GM12801 (cell line): ENCODE results near the gene TACR2.

Experiments
- TF ChIP-seq, protein P1 (sequence below): IDR thresholded peaks from one replicate; pipeline ENCODE4 v1.5.1; 2011; ENCODE audit warnings: control low read depth; ENCODE audit not compliant: insufficient read length; ENCODE audit errors: extremely low read depth

The TACR2 gene

DNA sequence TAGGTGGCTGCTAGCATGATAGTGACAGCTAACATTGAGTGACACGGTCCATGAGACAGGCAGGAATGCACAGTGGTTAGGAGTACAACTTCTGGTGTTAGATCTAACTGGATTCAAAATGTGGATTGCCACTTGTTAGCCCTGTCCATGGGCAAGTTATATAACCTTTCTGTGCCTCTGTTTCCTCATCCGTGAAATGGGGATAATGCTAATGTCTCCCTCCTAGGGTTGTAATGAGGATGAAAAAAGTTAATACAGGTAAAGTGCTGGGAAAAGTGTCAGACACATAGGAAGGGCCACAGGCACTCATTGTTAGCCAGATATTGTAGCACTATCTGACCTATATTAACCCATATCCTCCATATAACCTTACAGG is 41.8 kb downstream of the TACR2 start:
- TF ChIP-seq, protein P1, sequence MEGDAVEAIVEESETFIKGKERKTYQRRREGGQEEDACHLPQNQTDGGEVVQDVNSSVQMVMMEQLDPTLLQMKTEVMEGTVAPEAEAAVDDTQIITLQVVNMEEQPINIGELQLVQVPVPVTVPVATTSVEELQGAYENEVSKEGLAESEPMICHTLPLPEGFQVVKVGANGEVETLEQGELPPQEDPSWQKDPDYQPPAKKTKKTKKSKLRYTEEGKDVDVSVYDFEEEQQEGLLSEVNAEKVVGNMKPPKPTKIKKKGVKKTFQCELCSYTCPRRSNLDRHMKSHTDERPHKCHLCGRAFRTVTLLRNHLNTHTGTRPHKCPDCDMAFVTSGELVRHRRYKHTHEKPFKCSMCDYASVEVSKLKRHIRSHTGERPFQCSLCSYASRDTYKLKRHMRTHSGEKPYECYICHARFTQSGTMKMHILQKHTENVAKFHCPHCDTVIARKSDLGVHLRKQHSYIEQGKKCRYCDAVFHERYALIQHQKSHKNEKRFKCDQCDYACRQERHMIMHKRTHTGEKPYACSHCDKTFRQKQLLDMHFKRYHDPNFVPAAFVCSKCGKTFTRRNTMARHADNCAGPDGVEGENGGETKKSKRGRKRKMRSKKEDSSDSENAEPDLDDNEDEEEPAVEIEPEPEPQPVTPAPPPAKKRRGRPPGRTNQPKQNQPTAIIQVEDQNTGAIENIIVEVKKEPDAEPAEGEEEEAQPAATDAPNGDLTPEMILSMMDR, result no peak

DNA sequence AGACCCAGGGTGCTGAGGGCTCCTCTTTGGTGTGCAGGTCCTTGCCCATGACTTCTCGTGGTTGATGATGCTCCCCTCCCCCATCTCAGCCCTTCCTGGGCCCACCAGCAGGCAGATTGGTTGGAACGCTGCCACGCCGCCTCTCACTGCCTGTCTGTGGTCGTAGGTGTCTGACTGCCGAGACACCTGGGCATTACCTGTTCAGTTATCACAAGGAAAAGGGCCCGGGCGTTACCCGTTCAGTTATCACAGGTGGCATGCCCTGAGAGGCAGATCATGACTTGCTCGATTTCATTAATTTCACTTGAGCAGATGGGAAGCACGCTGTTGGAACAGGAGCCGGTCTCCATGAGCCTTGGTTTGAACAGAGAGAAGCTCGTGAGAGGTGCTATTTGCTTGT is 42.5 kb downstream of the TACR2 start:
- TF ChIP-seq, protein P1, result no peak

DNA sequence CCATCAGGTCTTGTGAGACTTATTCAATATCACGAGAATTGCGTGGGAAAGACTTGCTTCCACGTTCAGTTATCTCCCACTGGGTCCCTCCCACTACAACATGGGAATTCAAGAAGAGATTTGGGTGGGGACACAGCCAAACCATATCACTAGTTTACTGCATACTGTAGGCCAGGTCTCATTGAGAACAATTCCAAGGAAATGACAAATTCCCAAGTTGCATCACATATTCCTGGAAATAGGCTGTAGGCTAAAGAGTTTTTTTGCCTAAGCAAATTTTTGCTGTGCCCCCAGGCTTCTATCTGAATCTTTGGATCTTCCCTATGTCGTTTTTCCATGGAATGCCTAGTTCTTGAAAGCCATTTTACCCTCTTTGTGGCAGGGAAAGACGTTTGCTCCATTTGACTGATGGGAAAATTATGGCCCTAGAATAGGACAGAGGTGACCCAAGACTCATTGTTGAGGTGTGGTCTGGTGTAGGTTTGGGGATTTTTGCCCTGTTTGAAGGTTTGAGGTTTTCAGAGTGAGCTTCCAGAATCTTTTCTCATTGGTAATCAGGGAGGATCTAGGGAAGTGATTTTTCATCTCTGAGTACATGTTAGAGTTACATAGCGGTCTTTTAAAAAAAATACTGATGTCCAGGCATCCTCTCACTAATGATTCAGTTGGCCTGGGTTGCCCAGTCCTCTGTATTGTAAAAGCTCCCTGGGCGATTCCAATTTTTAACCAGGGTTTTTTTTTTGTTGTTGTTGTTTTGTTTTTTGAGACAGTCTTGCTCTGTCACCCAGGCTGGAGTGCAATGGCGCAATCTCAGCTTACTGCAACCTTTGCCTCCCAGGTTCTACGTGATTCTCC is 44.4 kb downstream of the TACR2 start:
- TF ChIP-seq, protein P1, result no peak

DNA sequence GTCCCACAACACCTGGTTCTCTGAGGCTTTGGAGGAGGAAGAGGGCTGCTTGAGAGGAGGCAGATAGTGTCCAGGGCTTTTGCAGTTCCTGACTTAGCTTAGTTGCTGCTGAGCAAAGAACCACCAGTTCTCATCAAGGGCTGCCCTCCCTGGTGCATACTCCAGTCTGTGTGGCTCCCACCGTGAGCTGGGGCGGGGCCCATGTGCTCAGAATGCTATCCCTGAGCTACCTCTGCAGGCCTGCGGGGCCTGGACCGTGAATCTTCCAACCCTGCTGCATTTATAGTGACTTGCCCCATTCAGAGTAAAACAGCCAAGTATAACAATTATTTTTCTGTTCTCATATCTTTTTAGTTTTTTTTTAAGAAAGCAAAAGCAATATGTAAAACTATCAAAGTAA is 49.2 kb downstream of the TACR2 start:
- TF ChIP-seq, protein P1, result no peak

DNA sequence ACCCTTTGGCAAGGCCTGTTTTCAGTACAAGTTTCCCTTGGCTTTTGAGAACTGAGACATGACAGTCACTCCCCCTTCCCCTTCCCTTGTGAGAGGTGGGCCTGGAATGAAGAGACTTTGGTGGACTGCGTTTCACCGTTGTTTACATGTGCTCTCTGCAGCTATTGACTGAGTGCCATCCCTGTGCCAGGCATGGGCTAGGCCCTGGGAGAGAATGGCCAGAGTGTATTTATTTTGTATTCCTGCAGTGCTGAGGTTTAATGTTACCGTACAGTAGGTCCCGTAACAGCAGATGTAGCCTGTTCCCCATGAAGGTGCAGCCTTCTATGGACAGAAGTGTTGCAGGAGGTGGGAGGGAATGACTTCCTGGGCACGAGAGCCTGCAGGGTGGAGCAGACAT is 50.0 kb downstream of the TACR2 start:
- TF ChIP-seq, protein P1, result no peak

DNA sequence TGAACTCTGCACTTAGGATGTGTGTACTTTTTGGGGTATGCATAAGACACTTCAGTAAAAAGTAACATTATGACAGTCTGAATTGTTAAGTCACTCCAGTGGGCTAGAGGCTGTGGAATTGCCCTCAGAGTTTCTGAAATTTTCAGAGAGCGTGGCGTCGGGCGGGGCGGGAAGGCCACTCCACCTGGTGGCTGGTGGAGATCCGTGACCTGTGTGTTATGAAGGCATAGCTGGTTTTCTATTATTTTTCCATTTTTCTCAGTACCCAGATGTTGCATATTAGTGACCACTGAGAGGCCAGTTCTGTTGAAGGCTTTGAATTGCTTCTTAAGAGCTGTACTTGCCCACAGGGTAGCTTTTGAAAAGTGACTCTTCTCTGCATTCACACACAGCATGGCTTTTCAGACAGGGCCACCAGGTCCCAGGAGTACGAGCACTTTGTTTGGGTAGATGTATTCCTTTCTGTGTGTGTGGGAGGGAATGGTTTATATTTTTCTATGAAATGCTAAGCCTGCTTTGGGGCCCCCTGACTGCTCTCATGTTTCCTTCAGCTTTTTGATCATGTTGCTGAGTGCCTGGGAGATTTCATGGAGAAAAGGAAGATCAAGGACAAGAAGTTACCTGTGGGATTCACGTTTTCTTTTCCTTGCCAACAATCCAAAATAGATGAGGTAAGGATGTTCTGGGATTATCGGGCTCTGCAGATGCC is 52.3 kb downstream of the TACR2 start:
- TF ChIP-seq, protein P1, result no peak

DNA sequence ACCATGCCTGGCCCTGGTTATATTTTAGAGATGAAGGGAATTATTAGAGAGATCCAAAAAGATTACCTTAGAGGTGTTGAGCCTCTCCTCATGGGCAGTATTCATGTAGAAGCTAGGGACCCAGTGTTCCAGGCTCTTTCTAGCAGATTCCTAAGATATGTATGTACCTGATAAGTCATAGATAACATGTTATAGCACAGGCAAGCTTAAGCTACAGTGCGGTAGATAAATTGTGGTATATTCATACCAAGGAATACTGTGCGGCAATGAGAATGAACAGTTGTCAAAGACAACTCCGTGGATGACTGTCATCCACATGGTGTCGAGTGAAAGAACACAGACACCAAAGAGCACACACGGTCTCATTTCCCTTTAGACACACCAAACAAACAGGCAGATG is 53.1 kb downstream of the TACR2 start:
- TF ChIP-seq, protein P1, result no peak
